GM12878 (cell line): ENCODE measurements around the gene TRMU. TPM values are rescaled to one million over a fixed set of nuclear protein-coding genes. Genes with fewer than 3 reads are reported as not detected.
A peak's percentile ranks its signal among the peaks of the same experiment; 100 is the strongest.

Experiments
- ATAC-seq: fragments of 200-7000 bp; cut with Tn5 transposase; 3 replicates; pipeline ENCODE4 v1.9.1; 2020; ENCODE audit warnings: mild to moderate bottlenecking, moderate library complexity
- BruUV-seq: library from RNA; stranded (reverse); fragments of 400-500 nt; replicated peaks from 2 replicates; lab custom pipeline; 2021; lab: Mats Ljungman, UMichigan
- CTCF ChIA-PET: fragments of 300-600 bp; sonication (Branson Sonifier 250); formaldehyde crosslinking; extraction: SDS; loops from one replicate; lab custom pipeline; 2021; ENCODE audit warnings: inconsistent platforms; lab: Yijun Ruan, JAX
- POLR2A ChIA-PET: fragments of 350-600 bp; formaldehyde crosslinking; extraction: SDS; loops from one replicate; lab custom pipeline; 2021; ENCODE audit warnings: inconsistent platforms; lab: Charles Lee
- RAD21 ChIA-PET: fragments of 300-600 bp; sonication (Branson Sonifier 250); formaldehyde crosslinking; loops from one replicate; lab custom pipeline; 2023; ENCODE audit warnings: antibody characterized with exemption; ENCODE audit not compliant: unreplicated experiment; lab: Charles Lee
- SMC1A ChIA-PET: fragments of 300-600 bp; sonication (Branson Sonifier 250); formaldehyde crosslinking; loops from one replicate; lab custom pipeline; 2023; ENCODE audit not compliant: unreplicated experiment, uncharacterized antibody; lab: Charles Lee
- DNase-seq: peaks from one replicate; pipeline ENCODE4 v3.0.0-alpha.2; 2011; ENCODE audit warnings: low read depth, low spot score
- FAIRE-seq: peaks from 3 replicates; lab custom pipeline; 2011; peaks lifted over from hg19 to GRCh38; lab: Jason Lieb, UNC
- H2AFZ ChIP-seq: 2 replicates; pipeline ENCODE4 v1.6.0; 2011; ENCODE audit warnings: low read depth, low read length, control low read depth; ENCODE audit not compliant: control insufficient read depth
- H3K27ac ChIP-seq: 2 replicates; pipeline ENCODE4 v1.5.1; 2011; ENCODE audit warnings: control low read depth; ENCODE audit not compliant: control insufficient read depth, insufficient read depth
- H3K27me3 ChIP-seq, 2 experiments: replicated peaks in 1 of 2; 2 replicates each; pipeline versions ENCODE4 v1.6.0 to v1.6.1; 2011; ENCODE audit warnings: low read length in 1 of 2; ENCODE audit not compliant: control insufficient read depth in 2 of 2, insufficient read depth in 2 of 2
- H3K36me3 ChIP-seq, 2 experiments: 2 replicates each; pipeline ENCODE4 v1.5.1; 2011; ENCODE audit warnings: low read length in 1 of 2; ENCODE audit not compliant: control insufficient read depth in 2 of 2, insufficient read depth in 2 of 2
- H3K4me1 ChIP-seq: 2 replicates; pipeline ENCODE4 v1.6.1; 2011; ENCODE audit warnings: mild to moderate bottlenecking, low read length, moderate library complexity, mixed read lengths; ENCODE audit not compliant: control insufficient read depth, insufficient read depth
- H3K4me2 ChIP-seq: 2 replicates; pipeline ENCODE4 v1.6.0; 2011; ENCODE audit warnings: control low read depth; ENCODE audit not compliant: control insufficient read depth, insufficient read depth
- H3K4me3 ChIP-seq: fragments of 200-600 bp; sonication (generic); 2 replicates; pipeline ENCODE4 v1.5.1; 2016
- H3K79me2 ChIP-seq: 2 replicates; pipeline ENCODE4 v1.6.0; 2011; ENCODE audit warnings: low read length; ENCODE audit not compliant: control insufficient read depth, insufficient read depth
- H3K9ac ChIP-seq: 2 replicates; pipeline ENCODE4 v1.8.0; 2011; ENCODE audit warnings: low read length, control low read depth, mixed read lengths; ENCODE audit not compliant: control insufficient read depth, insufficient read depth
- H3K9me3 ChIP-seq: replicated peaks from 3 replicates; pipeline ENCODE4 v1.5.1; 2011; ENCODE audit warnings: mild to moderate bottlenecking, low read length; ENCODE audit not compliant: control insufficient read depth, insufficient read depth
- H4K20me1 ChIP-seq: 2 replicates; pipeline ENCODE4 v1.6.0; 2011; ENCODE audit not compliant: control insufficient read depth, insufficient read depth
- BHLHE40 ChIP-seq, 2 experiments: fragments of 450-650 bp in 1 of 2; IDR thresholded peaks; 2 replicates each; pipeline ENCODE4 v1.6.1; 2011 to 2017; ENCODE audit warnings: low read depth in 2 of 2, borderline replicate concordance in 1 of 2, improper control_type of control experiment in 1 of 2, low read length in 1 of 2, mild to moderate bottlenecking in 1 of 2
- GABPA ChIP-seq: IDR thresholded peaks from 2 replicates; pipeline ENCODE4 v1.6.1; 2014; ENCODE audit warnings: antibody characterized with exemption, low read depth, mild to moderate bottlenecking, inconsistent platforms
- GATAD2B ChIP-seq: fragments of 450-650 bp; conservative IDR thresholded peaks from 2 replicates; pipeline ENCODE4 v1.6.1; 2017; ENCODE audit warnings: low read depth, mild to moderate bottlenecking, moderate library complexity
- HDAC2 ChIP-seq: fragments of 200-600 bp; sonication (generic); IDR thresholded peaks from 2 replicates; pipeline ENCODE4 v1.6.1; 2017
- RUNX3 ChIP-seq: IDR thresholded peaks from 2 replicates; pipeline ENCODE4 v1.6.1; 2012; ENCODE audit warnings: low read length, inconsistent platforms
- SPI1 ChIP-seq: IDR thresholded peaks from 2 replicates; pipeline ENCODE4 v1.6.1; 2011; ENCODE audit warnings: low read depth, mild to moderate bottlenecking, low read length, moderate library complexity, borderline replicate concordance; ENCODE audit not compliant: insufficient read depth
- USF1 ChIP-seq: IDR thresholded peaks from 2 replicates; pipeline ENCODE4 v1.6.1; 2011; ENCODE audit warnings: borderline replicate concordance, low read depth, mild to moderate bottlenecking, moderate library complexity, mixed read lengths, low read length; ENCODE audit not compliant: insufficient read depth; ENCODE audit errors: extremely low read length
- ZNF622 ChIP-seq: fragments of 450-650 bp; IDR thresholded peaks from 2 replicates; pipeline ENCODE4 v1.6.1; 2017; ENCODE audit warnings: mild to moderate bottlenecking, inconsistent platforms
- WGBS: methylation state at CpG from one replicate; pipeline ENCODE4 v1.1.6; 2016; ENCODE audit warnings: low lambda C conversion rate; ENCODE audit not compliant: insufficient replicate concordance, insufficient coverage; ENCODE audit errors: missing lambda C conversion rate; 5-methylcytosine and 5-hydroxymethylcytosine counted together
- in situ Hi-C: fragments of 300-500 bp; cut with MboI; formaldehyde crosslinking; loops from 9 replicates; pipeline ENCODE4 v1.14.3; 2018; ENCODE audit warnings: mixed read lengths
- intact Hi-C: fragments of 100-400 bp; cut with micrococcal nuclease; formaldehyde crosslinking; loops from one replicate; pipeline ENCODE4 v1.14.2; 2022; ENCODE audit not compliant: unreplicated experiment
- polyA plus RNA-seq, 11 experiments: library from polyadenylated mRNA; depleted of rRNA in 4 of 11; unstranded in 6 of 11; stranded (reverse) in 5 of 11; fragments of >200 nt; fragmentation: Nextera tagmentation in 4 of 11; fragmentation: Illumina TruSeq in 1 of 11; extraction: Ambion mirVana in 4 of 11; extraction: Trizol in 1 of 11; gene quantifications; 1 replicate in 1 of 11; 2 replicates in 10 of 11; pipeline versions ENCODE4 v1.2.1 to v1.2.3, GENCODE V29; 2011 to 2016; ENCODE audit warnings: inconsistent platforms in 2 of 11, missing spikeins in 2 of 11, low read depth in 1 of 11
- total RNA-seq, 4 experiments: library from RNA; depleted of rRNA in 3 of 4; stranded (reverse); fragments of >200 nt in 3 of 4; fragmentation: Illumina TruSeq in 1 of 4; extraction: Trizol in 1 of 4; gene quantifications; 2 replicates each; pipeline versions ENCODE4 v1.2.1 to v1.2.3, GENCODE V29; 2013 to 2021
- TF ChIP-seq, protein P1 (sequence below), 3 experiments: IDR thresholded peaks in 2 of 3; conservative IDR thresholded peaks in 1 of 3; 2 replicates each; pipeline ENCODE4 v1.5.1; 2011; ENCODE audit warnings: low read depth in 3 of 3, low read length in 3 of 3, mild to moderate bottlenecking in 3 of 3, control low read depth in 2 of 3, moderate library complexity in 2 of 3, inconsistent platforms in 1 of 3, mixed read lengths in 1 of 3; ENCODE audit not compliant: control insufficient read depth in 2 of 3, insufficient read depth in 1 of 3; ENCODE audit errors: extremely low read depth in 1 of 3

Gene TRMU
- total and polyA plus RNA-seq, 10 of the 15 experiments (the other 5 are each of a cell fraction or from before 2014, with no cell fraction given) = 3.5 to 57.0 (median 44.0) TPM

DNA sequence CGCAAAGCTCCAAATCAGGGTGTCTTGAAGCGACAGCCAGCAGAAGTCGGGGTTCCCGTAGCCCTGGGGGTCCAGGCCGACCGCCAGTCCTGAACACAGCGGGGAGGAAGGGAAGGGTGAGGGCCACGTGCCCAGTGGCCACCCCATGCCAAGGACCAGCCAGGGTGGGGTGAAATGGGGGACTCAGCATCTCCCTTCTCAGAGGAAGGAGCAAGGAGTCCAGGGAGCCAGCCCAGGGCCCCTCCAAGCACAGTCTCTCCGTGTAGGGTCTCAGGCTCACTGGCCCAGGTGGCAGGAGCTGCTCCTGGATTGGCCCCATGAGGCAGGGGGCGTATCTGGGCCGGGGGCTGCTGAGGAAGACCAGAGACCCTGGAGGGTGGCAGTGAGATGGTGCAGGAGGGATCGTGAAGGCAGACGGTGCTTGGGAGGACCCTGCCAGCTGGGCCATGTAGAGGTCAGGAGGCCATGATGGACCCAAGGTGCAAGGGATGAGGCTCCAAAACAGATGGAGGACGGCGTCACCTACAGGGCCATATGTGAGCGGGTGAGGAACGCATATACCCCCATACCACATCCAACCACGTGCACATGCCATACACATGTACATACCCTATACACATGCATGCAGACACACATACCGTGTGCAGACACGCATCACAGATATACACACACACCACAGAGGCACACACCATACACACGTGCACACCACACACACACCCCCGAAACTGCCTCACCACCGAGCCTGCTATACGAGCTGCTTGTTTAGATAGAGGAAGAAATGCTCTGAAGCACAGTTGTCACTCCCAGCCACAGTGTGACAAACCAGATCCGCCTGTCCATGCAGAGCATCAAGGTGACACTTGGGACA lies 34.4 kb downstream of the TRMU start:
- CTCF ChIA-PET = no interaction called here
- DNase-seq (no peak), FAIRE-seq (no peak), ATAC-seq (no peak)
- Histone ChIP-seq H3K9me3 (no peaks in the 10 kb centered on the region; the same call in 2 of the 3 replicates), H3K36me3 (no peaks in the 10 kb centered on the region), H3K27ac (no peak overlapping the region), H3K27me3 (no peaks in the 10 kb centered on the region), H2AFZ (no peak overlapping the region), H3K9ac (no peak overlapping the region), H3K4me1 (peaks cover 6% of the 10 kb centered on the region), H3K4me2 (no peak overlapping the region), H4K20me1 (no peaks in the 10 kb centered on the region), H3K79me2 (no peaks in the 10 kb centered on the region), H3K4me3 (no peak overlapping the region)
- no TSS peak for BruUV-seq
- WGBS = 26% methylated on average over 25 of the region's 25 CpGs
- in situ Hi-C loops = loop anchor here (5.0 kb wide), 1 partner anchor 172 kb away; no protein-coding TSS in a partner anchor
- intact Hi-C loops = no loop called here
- RAD21 ChIA-PET = no interaction called here
- SMC1A ChIA-PET = no interaction called here
- no peak for TF ChIP-seq GATAD2B
- TF ChIP-seq BHLHE40 (IDR thresholded peaks at IDR 0.05; ENCODE audit: borderline replicate concordance in 1 of 2, low read depth in 2 of 2, low read length in 1 of 2) = peak in 1 of 2 experiments; percentile 51; a peak in 2 of 4 replicates
- POLR2A ChIA-PET = no interaction called here

- ChIA-PET RAD21 (no interaction called here), CTCF (no interaction called here), SMC1A (no interaction called here), POLR2A (no interaction called here)
- intact Hi-C loops = no loop called here
- peaks cover 1% of the 10 kb centered on the region; the same call in 1 of the 3 replicates for H3K9me3 ChIP-seq
- H3K79me2 ChIP-seq = no peaks in the 10 kb centered on the region
- H3K27me3 ChIP-seq = no peaks in the 10 kb centered on the region
- no peaks in the 10 kb centered on the region for H3K36me3 ChIP-seq
- DNase-seq = no peak
- WGBS = 33% methylated on average over 15 of the region's 15 CpGs
- H3K27ac ChIP-seq = no peak overlapping the region
- BruUV-seq = no TSS peak
- H3K9ac ChIP-seq = no peak overlapping the region
- no peak for ATAC-seq
- TF ChIP-seq RUNX3 = no peak
- TF ChIP-seq SPI1 = no peak
- no peak for TF ChIP-seq USF1
- TF ChIP-seq ZNF622 = no peak
- TF ChIP-seq HDAC2 = no peak
- no peak for TF ChIP-seq GABPA
- TF ChIP-seq, protein P1, sequence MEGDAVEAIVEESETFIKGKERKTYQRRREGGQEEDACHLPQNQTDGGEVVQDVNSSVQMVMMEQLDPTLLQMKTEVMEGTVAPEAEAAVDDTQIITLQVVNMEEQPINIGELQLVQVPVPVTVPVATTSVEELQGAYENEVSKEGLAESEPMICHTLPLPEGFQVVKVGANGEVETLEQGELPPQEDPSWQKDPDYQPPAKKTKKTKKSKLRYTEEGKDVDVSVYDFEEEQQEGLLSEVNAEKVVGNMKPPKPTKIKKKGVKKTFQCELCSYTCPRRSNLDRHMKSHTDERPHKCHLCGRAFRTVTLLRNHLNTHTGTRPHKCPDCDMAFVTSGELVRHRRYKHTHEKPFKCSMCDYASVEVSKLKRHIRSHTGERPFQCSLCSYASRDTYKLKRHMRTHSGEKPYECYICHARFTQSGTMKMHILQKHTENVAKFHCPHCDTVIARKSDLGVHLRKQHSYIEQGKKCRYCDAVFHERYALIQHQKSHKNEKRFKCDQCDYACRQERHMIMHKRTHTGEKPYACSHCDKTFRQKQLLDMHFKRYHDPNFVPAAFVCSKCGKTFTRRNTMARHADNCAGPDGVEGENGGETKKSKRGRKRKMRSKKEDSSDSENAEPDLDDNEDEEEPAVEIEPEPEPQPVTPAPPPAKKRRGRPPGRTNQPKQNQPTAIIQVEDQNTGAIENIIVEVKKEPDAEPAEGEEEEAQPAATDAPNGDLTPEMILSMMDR (IDR thresholded peaks at IDR 0.05 in 2 of 3, conservative IDR thresholded peaks at IDR 0.05 in 1 of 3; ENCODE audit: control insufficient read depth in 2 of 3, extremely low read depth in 1 of 3, insufficient read depth in 1 of 3, low read depth in 3 of 3, low read length in 3 of 3) = no peak
- no peak overlapping the region for H2AFZ ChIP-seq
- H3K4me2 ChIP-seq = no peak overlapping the region
- in situ Hi-C loops = no loop called here
- H4K20me1 ChIP-seq = no peaks in the 10 kb centered on the region
- no peak for FAIRE-seq
- H3K4me3 ChIP-seq = no peak overlapping the region
- H3K4me1 ChIP-seq = peaks cover 6% of the 10 kb centered on the region
These were observed 35.2 kb downstream of the TRMU start for GRCh38 chr22:46370584-46371291.
